ENCODE results near the gene PCF11. TPM values are rescaled to one million over a fixed set of nuclear protein-coding genes. Genes with fewer than 3 reads are reported as not detected.
A peak's percentile ranks its signal among the peaks of the same experiment; 100 is the strongest.

The PCF11 gene
- total RNA-seq, 6 experiments from 2014 or later: 16.0 to 23.1 (median 18.9) TPM

- DNase-seq: no peak
- Histone ChIP-seq H3K36me3 (no peaks in the 10 kb centered on the region), H3K27me3 (no peaks in the 10 kb centered on the region), H3K4me1 (peaks cover 0 to 7% (median 3%) of the 10 kb centered on the region in 4 donors), H3K9me3 (no peaks in the 10 kb centered on the region), H3K4me3 (no peak overlapping the region), H3K27ac (no peak overlapping the region)
- TF ChIP-seq POLR2A (IDR thresholded peaks at IDR 0.05): no peak
- TF ChIP-seq, protein P1, sequence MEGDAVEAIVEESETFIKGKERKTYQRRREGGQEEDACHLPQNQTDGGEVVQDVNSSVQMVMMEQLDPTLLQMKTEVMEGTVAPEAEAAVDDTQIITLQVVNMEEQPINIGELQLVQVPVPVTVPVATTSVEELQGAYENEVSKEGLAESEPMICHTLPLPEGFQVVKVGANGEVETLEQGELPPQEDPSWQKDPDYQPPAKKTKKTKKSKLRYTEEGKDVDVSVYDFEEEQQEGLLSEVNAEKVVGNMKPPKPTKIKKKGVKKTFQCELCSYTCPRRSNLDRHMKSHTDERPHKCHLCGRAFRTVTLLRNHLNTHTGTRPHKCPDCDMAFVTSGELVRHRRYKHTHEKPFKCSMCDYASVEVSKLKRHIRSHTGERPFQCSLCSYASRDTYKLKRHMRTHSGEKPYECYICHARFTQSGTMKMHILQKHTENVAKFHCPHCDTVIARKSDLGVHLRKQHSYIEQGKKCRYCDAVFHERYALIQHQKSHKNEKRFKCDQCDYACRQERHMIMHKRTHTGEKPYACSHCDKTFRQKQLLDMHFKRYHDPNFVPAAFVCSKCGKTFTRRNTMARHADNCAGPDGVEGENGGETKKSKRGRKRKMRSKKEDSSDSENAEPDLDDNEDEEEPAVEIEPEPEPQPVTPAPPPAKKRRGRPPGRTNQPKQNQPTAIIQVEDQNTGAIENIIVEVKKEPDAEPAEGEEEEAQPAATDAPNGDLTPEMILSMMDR (IDR thresholded peaks at IDR 0.05): no peak
- ATAC-seq: peak in 3 of 4 donors; percentile 36 to 75 (median 50)
- intact Hi-C loops (cut with DNase I): no loop called here
- 16% methylated on average over 1 of the region's 1 CpG for WGBS (ENCODE audit: insufficient coverage, low coverage, low lambda C conversion rate, missing lambda C conversion rate)
These were observed 78.9 kb downstream of the PCF11 start for GRCh38 chr11:83235825-83236224.

Small RNA genes lying within 50 kb of the gene (small RNA-seq; reads per million reads assigned to genes)
- gene AP000873.5: 0 reads per million in 2 experiments

Other genes with a start within 250 kb of the PCF11 start
- gene RAB30, start 85.2 kb upstream of the PCF11 start, total RNA-seq: 1 to 10 TPM; 4.1 to 9.6 (median 6.7) TPM
- 1 to 10 TPM; 3.2 to 5.9 (median 3.6) TPM for gene ANKRD42, start 36.6 kb downstream of the PCF11 start, total RNA-seq
- gene CCDC90B, start 129.2 kb downstream of the PCF11 start, total RNA-seq: 10 to 100 TPM; 16.8 to 29.0 (median 18.1) TPM

Measured in right lobe of liver (tissue), 6 donors.